ENCODE results near the gene TRIO. TPM values are rescaled to one million over a fixed set of nuclear protein-coding genes. Genes with fewer than 3 reads are reported as not detected.

TRIO gene
- polyA plus RNA-seq, 1 of the 3 experiments (the other 2 are of a cell fraction): 229 TPM

DNA sequence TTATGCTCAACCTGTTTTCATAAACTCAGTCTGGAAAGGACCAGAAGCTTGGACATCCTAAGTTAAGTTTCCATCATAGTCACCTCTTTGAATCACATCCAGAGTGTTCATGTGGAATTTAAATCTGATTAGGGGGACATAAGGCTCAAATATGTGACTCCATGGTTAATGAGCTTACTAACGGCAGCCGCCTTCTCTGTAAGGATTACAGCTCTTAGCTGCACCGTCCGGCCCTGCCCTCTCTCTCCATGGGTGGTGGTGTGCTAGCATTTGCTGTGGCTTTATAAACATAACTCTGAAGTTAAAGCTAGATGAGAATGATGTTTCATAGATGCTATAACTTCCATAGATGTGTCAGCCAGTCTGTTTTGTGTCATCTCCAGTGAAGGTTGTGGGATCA, 156.5 kb downstream of the TRIO start (continued):
- TF ChIP-seq, protein P1, sequence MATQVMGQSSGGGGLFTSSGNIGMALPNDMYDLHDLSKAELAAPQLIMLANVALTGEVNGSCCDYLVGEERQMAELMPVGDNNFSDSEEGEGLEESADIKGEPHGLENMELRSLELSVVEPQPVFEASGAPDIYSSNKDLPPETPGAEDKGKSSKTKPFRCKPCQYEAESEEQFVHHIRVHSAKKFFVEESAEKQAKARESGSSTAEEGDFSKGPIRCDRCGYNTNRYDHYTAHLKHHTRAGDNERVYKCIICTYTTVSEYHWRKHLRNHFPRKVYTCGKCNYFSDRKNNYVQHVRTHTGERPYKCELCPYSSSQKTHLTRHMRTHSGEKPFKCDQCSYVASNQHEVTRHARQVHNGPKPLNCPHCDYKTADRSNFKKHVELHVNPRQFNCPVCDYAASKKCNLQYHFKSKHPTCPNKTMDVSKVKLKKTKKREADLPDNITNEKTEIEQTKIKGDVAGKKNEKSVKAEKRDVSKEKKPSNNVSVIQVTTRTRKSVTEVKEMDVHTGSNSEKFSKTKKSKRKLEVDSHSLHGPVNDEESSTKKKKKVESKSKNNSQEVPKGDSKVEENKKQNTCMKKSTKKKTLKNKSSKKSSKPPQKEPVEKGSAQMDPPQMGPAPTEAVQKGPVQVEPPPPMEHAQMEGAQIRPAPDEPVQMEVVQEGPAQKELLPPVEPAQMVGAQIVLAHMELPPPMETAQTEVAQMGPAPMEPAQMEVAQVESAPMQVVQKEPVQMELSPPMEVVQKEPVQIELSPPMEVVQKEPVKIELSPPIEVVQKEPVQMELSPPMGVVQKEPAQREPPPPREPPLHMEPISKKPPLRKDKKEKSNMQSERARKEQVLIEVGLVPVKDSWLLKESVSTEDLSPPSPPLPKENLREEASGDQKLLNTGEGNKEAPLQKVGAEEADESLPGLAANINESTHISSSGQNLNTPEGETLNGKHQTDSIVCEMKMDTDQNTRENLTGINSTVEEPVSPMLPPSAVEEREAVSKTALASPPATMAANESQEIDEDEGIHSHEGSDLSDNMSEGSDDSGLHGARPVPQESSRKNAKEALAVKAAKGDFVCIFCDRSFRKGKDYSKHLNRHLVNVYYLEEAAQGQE (IDR thresholded peaks at IDR 0.05; ENCODE audit: low read depth, low read length): no peak
- TF ChIP-seq IRF3 (IDR thresholded peaks at IDR 0.05; ENCODE audit: low read depth, low read length): no peak

DNA sequence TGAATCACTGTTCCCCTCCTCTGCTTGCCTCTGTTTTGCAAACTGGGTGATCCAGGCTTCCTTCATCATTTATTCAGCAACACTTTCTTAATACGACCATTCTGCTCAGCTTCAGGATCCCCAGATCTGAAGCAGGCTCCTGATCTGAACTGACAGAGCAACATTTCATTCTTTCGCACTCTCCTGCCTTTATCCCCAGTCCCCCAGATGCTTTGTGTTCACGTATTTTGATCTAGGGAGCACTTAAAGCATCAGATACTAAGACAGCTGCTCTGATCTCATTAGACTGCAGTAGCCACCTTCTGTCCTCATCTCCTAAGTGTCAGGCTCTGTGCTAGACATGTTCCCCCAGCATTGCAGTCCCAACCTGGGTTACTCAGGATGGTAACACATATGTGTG, 158.0 kb downstream of the TRIO start:
- Histone ChIP-seq H3K9me3 (no peaks in the 10 kb centered on the region), H3K27ac (ENCODE audit: low read depth in 2 of 2, low read length in 1 of 2) (no peak overlapping the region), H3K27me3 (ENCODE audit: insufficient read depth) (no peaks in the 10 kb centered on the region), H3F3A (replicated peaks; ENCODE audit: insufficient read depth) (peaks cover 34% of the 10 kb centered on the region), H3K9ac (no peak overlapping the region), H3K4me1 (ENCODE audit: control insufficient read depth in 1 of 2, insufficient read depth in 2 of 2, low read depth in 1 of 2, low read length in 1 of 2) (peaks cover 8 to 15% of the 10 kb centered on the region in 2 experiments; a peak in 3 of 4 replicates), H3K79me2 (ENCODE audit: insufficient read depth) (peaks cover 96% of the 10 kb centered on the region), H3K4me2 (no peak overlapping the region), H3K4me3 (ENCODE audit: low read depth in 2 of 2, low read length in 1 of 2) (no peak overlapping the region), H3K36me3 (replicated peaks in 1 of 2; ENCODE audit: control insufficient read depth in 1 of 2, insufficient read depth in 2 of 2, low read length in 1 of 2) (peaks cover 49 to 62% of the 10 kb centered on the region in 2 experiments), H4K20me1 (ENCODE audit: insufficient read depth) (peaks cover 32% of the 10 kb centered on the region), H2AFZ (ENCODE audit: low read depth) (no peak overlapping the region), H3K9me2 (no peaks in the 10 kb centered on the region)
- POLR2A ChIA-PET: no interaction called here
- 98% methylated on average over 3 of the region's 3 CpGs for WGBS (ENCODE audit: low lambda C conversion rate)
- no peak for DNase-seq
- CTCF ChIA-PET: interaction anchor here (1.1 to 2.7 kb wide), 4 partner anchors 10 to 31 kb away, joined by 3 to 8 read pairs (median 4); no protein-coding TSS in a partner anchor
- TF ChIP-seq ELF1 (IDR thresholded peaks at IDR 0.05): no peak
- no peak for TF ChIP-seq TCF12 (IDR thresholded peaks at IDR 0.05)
- TF ChIP-seq NFIC (IDR thresholded peaks at IDR 0.05; ENCODE audit: borderline replicate concordance): no peak

DNA sequence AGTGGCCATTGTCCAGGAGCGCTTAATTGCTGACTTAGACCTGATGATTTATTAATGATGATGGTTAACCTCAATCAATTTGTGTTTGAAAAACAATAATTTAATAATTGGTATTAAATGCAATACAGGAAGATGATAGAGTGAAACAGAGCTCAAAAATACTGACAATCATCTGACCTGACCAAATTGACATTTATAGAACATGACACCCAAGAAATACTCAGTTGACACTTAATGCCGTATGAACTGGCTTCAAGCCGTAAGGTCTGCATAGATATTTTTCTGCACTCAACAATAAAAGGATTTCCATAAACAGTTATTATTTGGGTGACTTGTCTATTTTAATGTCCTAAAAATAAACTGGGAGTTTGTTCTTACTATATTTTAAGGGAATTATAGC, 159.2 kb downstream of the TRIO start:
- no peak overlapping the region for H3K4me2 ChIP-seq
- 97% methylated on average over 3 of the region's 3 CpGs for WGBS (ENCODE audit: low lambda C conversion rate)
- H3K9me3 ChIP-seq: no peaks in the 10 kb centered on the region

More for the DNA sequence above, 159.2 kb downstream of the TRIO start:
- Histone ChIP-seq H3K27me3 (ENCODE audit: insufficient read depth) (no peaks in the 10 kb centered on the region), H4K20me1 (ENCODE audit: insufficient read depth) (peaks cover 39% of the 10 kb centered on the region), H3K27ac (ENCODE audit: low read depth in 2 of 2, low read length in 1 of 2) (no peak overlapping the region), H3K79me2 (ENCODE audit: insufficient read depth) (peaks cover 97% of the 10 kb centered on the region), H3F3A (replicated peaks; ENCODE audit: insufficient read depth) (peaks cover 40% of the 10 kb centered on the region), H3K4me3 (ENCODE audit: low read depth in 2 of 2, low read length in 1 of 2) (no peak overlapping the region), H3K9me2 (no peaks in the 10 kb centered on the region), H2AFZ (ENCODE audit: low read depth) (no peak overlapping the region), H3K9ac (no peak overlapping the region), H3K4me1 (ENCODE audit: control insufficient read depth in 1 of 2, insufficient read depth in 2 of 2, low read depth in 1 of 2, low read length in 1 of 2) (peaks cover 8 to 15% of the 10 kb centered on the region in 2 experiments; a peak in 3 of 4 replicates), H3K36me3 (replicated peaks in 1 of 2; ENCODE audit: control insufficient read depth in 1 of 2, insufficient read depth in 2 of 2, low read length in 1 of 2) (peaks cover 52 to 57% of the 10 kb centered on the region in 2 experiments)
- POLR2A ChIA-PET: interaction anchor here (0.7 kb wide), 1 partner anchor 22 kb away, joined by 3 read pairs; no protein-coding TSS in a partner anchor
- DNase-seq: no peak
- TF ChIP-seq RXRA (IDR thresholded peaks at IDR 0.05; ENCODE audit: borderline replicate concordance, low read depth) (no peak), SMC3 (IDR thresholded peaks at IDR 0.05; ENCODE audit: low read depth, low read length) (no peak), PBX3 (IDR thresholded peaks at IDR 0.05) (no peak), FOSL2 (IDR thresholded peaks at IDR 0.05; ENCODE audit: borderline replicate concordance, low read depth) (no peak), USF2 (IDR thresholded peaks at IDR 0.05; ENCODE audit: borderline replicate concordance, low read depth, low read length) (no peak), FOXJ3 (CRISPR knock-in tag; IDR thresholded peaks at IDR 0.05) (no peak), RAD21 (IDR thresholded peaks at IDR 0.05; ENCODE audit: low read length) (no peak)
- TF ChIP-seq, protein P2, sequence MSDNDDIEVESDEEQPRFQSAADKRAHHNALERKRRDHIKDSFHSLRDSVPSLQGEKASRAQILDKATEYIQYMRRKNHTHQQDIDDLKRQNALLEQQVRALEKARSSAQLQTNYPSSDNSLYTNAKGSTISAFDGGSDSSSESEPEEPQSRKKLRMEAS (IDR thresholded peaks at IDR 0.05; ENCODE audit: low read depth): no peak
- CTCF ChIA-PET: no interaction called here
